Ascending aorta (tissue), 2 donors: ENCODE data around the gene PPP3CB. TPM values are rescaled to one million over a fixed set of nuclear protein-coding genes. Genes with fewer than 3 reads are reported as not detected.

Experiments used
- DNase-seq, 2 donors: peaks; one replicate each; pipeline ENCODE4 v3.0.0-alpha.2; 2019; ENCODE audit warnings: low spot score in 2 of 2
- H3K27ac ChIP-seq, 2 donors: fragments of 200-600 bp; sonication (generic); one replicate each; pipeline ENCODE4 v1.5.1; 2016 to 2017; ENCODE audit warnings: mild to moderate bottlenecking in 1 of 2
- H3K27me3 ChIP-seq: fragments of 200-600 bp; sonication (generic); one replicate; pipeline ENCODE4 v1.5.1; 2017
- H3K36me3 ChIP-seq, 2 donors: fragments of 200-600 bp; sonication (generic); one replicate each; pipeline ENCODE4 v1.5.1; 2016
- H3K4me1 ChIP-seq, 2 donors: fragments of 200-600 bp; sonication (generic); one replicate each; pipeline ENCODE4 v1.5.1; 2016 to 2017; ENCODE audit warnings: mild to moderate bottlenecking in 1 of 2
- H3K4me3 ChIP-seq, 2 donors: fragments of 200-600 bp; sonication (generic); one replicate each; pipeline ENCODE4 v1.5.1; 2016 to 2017; ENCODE audit warnings: mild to moderate bottlenecking in 1 of 2
- H3K9me3 ChIP-seq, 2 donors: fragments of 200-600 bp; sonication (generic); one replicate each; pipeline ENCODE4 v1.5.1; 2016
- CTCF ChIP-seq, 3 experiments: fragments of 200-600 bp in 2 of 3; fragments of 450-650 bp in 1 of 3; sonication (generic) in 2 of 3; IDR thresholded peaks; one replicate each; pipeline ENCODE4 v1.5.1; 2016 to 2019; ENCODE audit warnings: antibody characterized with exemption in 3 of 3, mild to moderate bottlenecking in 1 of 3, moderate library complexity in 1 of 3
- intact Hi-C: fragments of 100-400 bp; cut with DNase I; formaldehyde crosslinking; loops from one replicate; pipeline ENCODE4 v1.15.1; 2023
- total RNA-seq: library from RNA; depleted of rRNA; stranded (reverse); fragments of >200 nt; gene quantifications from one replicate; pipeline ENCODE4 v1.1.0, GENCODE V29; 2016

Gene PPP3CB
- total RNA-seq, 1 donor from 2014 or later: 23.0 TPM

GRCh38 chr10:73485320-73485719 lies 10.5 kb downstream of the PPP3CB start:
- no peak overlapping the region for H3K27ac ChIP-seq
- no peak for DNase-seq
- no peaks in the 10 kb centered on the region for H3K27me3 ChIP-seq
- no peaks in the 10 kb centered on the region for H3K9me3 ChIP-seq
- H3K4me1 ChIP-seq: peaks cover 0 to 7% of the 10 kb centered on the region in 2 donors
- H3K4me3 ChIP-seq: no peak overlapping the region
- no peak for TF ChIP-seq CTCF (IDR thresholded peaks at IDR 0.05)
- peaks cover 0 to 9% of the 10 kb centered on the region in 2 donors for H3K36me3 ChIP-seq
- intact Hi-C loops: no loop called here

GRCh38 chr10:73480158-73480557 lies 15.7 kb downstream of the PPP3CB start:
- TF ChIP-seq CTCF (IDR thresholded peaks at IDR 0.05): no peak
- no peak for DNase-seq
- no peaks in the 10 kb centered on the region for H3K9me3 ChIP-seq
- no peak overlapping the region for H3K27ac ChIP-seq
- intact Hi-C loops: no loop called here
- H3K27me3 ChIP-seq: no peaks in the 10 kb centered on the region
- peaks cover 0 to 3% of the 10 kb centered on the region in 2 donors for H3K4me1 ChIP-seq
- no peak overlapping the region for H3K4me3 ChIP-seq
- H3K36me3 ChIP-seq: peaks cover 19 to 45% of the 10 kb centered on the region in 2 donors

- Histone ChIP-seq H3K27me3 (no peaks in the 10 kb centered on the region), H3K36me3 (peaks cover 30 to 59% of the 10 kb centered on the region in 2 donors), H3K9me3 (no peaks in the 10 kb centered on the region), H3K4me3 (no peak overlapping the region), H3K4me1 (peaks cover 0 to 3% of the 10 kb centered on the region in 2 donors), H3K27ac (no peak overlapping the region)
- TF ChIP-seq CTCF (IDR thresholded peaks at IDR 0.05): no peak
- intact Hi-C loops: no loop called here
- no peak for DNase-seq
Observed at GRCh38 chr10:73478636-73479035, 17.2 kb downstream of the PPP3CB start.

GRCh38 chr10:73471226-73471625 lies 24.6 kb downstream of the PPP3CB start:
- Histone ChIP-seq H3K36me3 (peaks cover 41 to 73% of the 10 kb centered on the region in 2 donors), H3K27ac (peak overlapping the region in 1 of 2 donors; percentile 16)
- TF ChIP-seq CTCF (IDR thresholded peaks at IDR 0.05): no peak

GRCh38 chr10:73469579-73469978 lies 26.2 kb downstream of the PPP3CB start:
- intact Hi-C loops: no loop called here

More at GRCh38 chr10:73471226-73471625, 24.6 kb downstream of the PPP3CB start:
- H3K4me1 ChIP-seq: peaks cover 0 to 3% of the 10 kb centered on the region in 2 donors
- DNase-seq: no peak
- H3K4me3 ChIP-seq: no peak overlapping the region
- no peaks in the 10 kb centered on the region for H3K27me3 ChIP-seq
- no peaks in the 10 kb centered on the region for H3K9me3 ChIP-seq
- intact Hi-C loops: no loop called here

More at GRCh38 chr10:73469579-73469978, 26.2 kb downstream of the PPP3CB start:
- no peaks in the 10 kb centered on the region for H3K27me3 ChIP-seq
- no peak for TF ChIP-seq CTCF (IDR thresholded peaks at IDR 0.05)
- peaks cover 40 to 69% of the 10 kb centered on the region in 2 donors for H3K36me3 ChIP-seq
- H3K9me3 ChIP-seq: no peaks in the 10 kb centered on the region
- DNase-seq: no peak
- H3K4me3 ChIP-seq: no peak overlapping the region
- H3K4me1 ChIP-seq: peaks cover 0 to 3% of the 10 kb centered on the region in 2 donors
- peak overlapping the region in 1 of 2 donors; percentile 27 for H3K27ac ChIP-seq
